Stimulated activated naive B cell treated with anti-CD40 and anti-IgM and Interleukin-4, amounts not matched to agents 10 μg/mL and 1 μg/mL and 100 μg/mL, for 72 hours (primary cell): ENCODE results near the gene SIRT4.
"Not testable (repeated sequence)": the region's sequence is repeated elsewhere in the genome, so short reads cannot be mapped to it uniquely, and the experiment has no call there.

Experiments used
- ATAC-seq, 2 donors: fragments of 150-1000 bp; cut with Tn5 transposase; replicated peaks; 2 replicates each; pipeline ENCODE4 v1.10.0; 2021; ENCODE audit warnings: moderate library complexity in 1 of 2
- DNase-seq: peaks from one replicate; pipeline ENCODE4 v3.0.0; 2021
- H3K27ac Mint-ChIP-seq: one replicate; pipeline ENCODE4 v1.8.0; 2022; ENCODE audit warnings: mild to moderate bottlenecking, mixed read lengths
- H3K27me3 Mint-ChIP-seq, 2 donors: one replicate each; pipeline ENCODE4 v1.8.0; 2022; ENCODE audit warnings: mixed read lengths in 2 of 2
- H3K36me3 Mint-ChIP-seq, 2 donors: one replicate each; pipeline ENCODE4 v1.8.0; 2022; ENCODE audit warnings: mixed read lengths in 2 of 2, mild to moderate bottlenecking in 1 of 2
- H3K4me1 Mint-ChIP-seq, 2 donors: one replicate each; pipeline ENCODE4 v1.8.0; 2022; ENCODE audit warnings: mixed read lengths in 2 of 2, mild to moderate bottlenecking in 1 of 2
- H3K4me3 Mint-ChIP-seq, 2 donors: one replicate each; pipeline ENCODE4 v1.8.0; 2022; ENCODE audit warnings: mild to moderate bottlenecking in 2 of 2, mixed read lengths in 2 of 2, moderate library complexity in 1 of 2
- H3K9me3 Mint-ChIP-seq, 2 donors: one replicate each; pipeline ENCODE4 v1.8.0; 2022; ENCODE audit warnings: mixed read lengths in 2 of 2, mild to moderate bottlenecking in 1 of 2

Gene SIRT4

GRCh38 chr12:120336392-120336791 is 34.3 kb downstream of the SIRT4 start:
- not testable (repeated sequence) for DNase-seq, H3K27ac Mint-ChIP-seq, ATAC-seq, H3K27me3 Mint-ChIP-seq, H3K4me3 Mint-ChIP-seq
- Mint-ChIP-seq H3K9me3 (peaks cover 25 to 26% of the 10 kb centered on the region in 2 donors), H3K4me1 (peaks cover 8 to 12% of the 10 kb centered on the region in 2 donors), H3K36me3 (peaks cover 0 to 12% of the 10 kb centered on the region in 2 donors)

GRCh38 chr12:120337730-120338129 is 35.6 kb downstream of the SIRT4 start:
- Mint-ChIP-seq H3K9me3 (peaks cover 25 to 26% of the 10 kb centered on the region in 2 donors), H3K27ac (peak overlapping the region; percentile 77), H3K27me3 (peaks cover 4 to 9% of the 10 kb centered on the region in 2 donors)

GRCh38 chr12:120339256-120339655 is 37.1 kb downstream of the SIRT4 start:
- Mint-ChIP-seq H3K9me3 (peaks cover 25 to 26% of the 10 kb centered on the region in 2 donors), H3K4me3 (no peak overlapping the region), H3K4me1 (peaks cover 8 to 12% of the 10 kb centered on the region in 2 donors), H3K27ac (no peak overlapping the region), H3K27me3 (peaks cover 9% of the 10 kb centered on the region in 2 donors), H3K36me3 (peaks cover 0 to 12% of the 10 kb centered on the region in 2 donors)
- ATAC-seq, result no peak
- no peak for DNase-seq

More at GRCh38 chr12:120337730-120338129, 35.6 kb downstream of the SIRT4 start:
- Mint-ChIP-seq H3K36me3 (peaks cover 0 to 12% of the 10 kb centered on the region in 2 donors), H3K4me1 (peaks cover 8 to 12% of the 10 kb centered on the region in 2 donors), H3K4me3 (no peak overlapping the region)
- ATAC-seq (no peak), DNase-seq (no peak)

- Mint-ChIP-seq H3K4me3 (no peak overlapping the region), H3K4me1 (no peaks in the 10 kb centered on the region), H3K27me3 (peaks cover 15 to 26% of the 10 kb centered on the region in 2 donors), H3K36me3 (peaks cover 0 to 7% of the 10 kb centered on the region in 2 donors), H3K27ac (no peak overlapping the region), H3K9me3 (peaks cover 12 to 13% of the 10 kb centered on the region in 2 donors)
- DNase-seq (no peak), ATAC-seq (no peak)
These were observed 40.3 kb downstream of the SIRT4 start for GRCh38 chr12:120342175-120343038.

- DNase-seq, result no peak
- H3K4me1 Mint-ChIP-seq, result no peaks in the 10 kb centered on the region
- no peak for ATAC-seq
- peaks cover 0 to under 1% of the 10 kb centered on the region in 2 donors for H3K36me3 Mint-ChIP-seq
- H3K9me3 Mint-ChIP-seq, result peaks cover 6% of the 10 kb centered on the region in 2 donors
- H3K4me3 Mint-ChIP-seq, result no peak overlapping the region
- peaks cover 19 to 30% of the 10 kb centered on the region in 2 donors for H3K27me3 Mint-ChIP-seq
- no peak overlapping the region for H3K27ac Mint-ChIP-seq
These were observed 41.0 kb downstream of the SIRT4 start for GRCh38 chr12:120343039-120343537.

GRCh38 chr12:120343692-120344091 is 41.6 kb downstream of the SIRT4 start:
- no peaks in the 10 kb centered on the region for H3K4me1 Mint-ChIP-seq
- no peak overlapping the region for H3K27ac Mint-ChIP-seq
- H3K4me3 Mint-ChIP-seq, result no peak overlapping the region
- no peak for ATAC-seq
- peaks cover 1 to 2% of the 10 kb centered on the region in 2 donors for H3K9me3 Mint-ChIP-seq
- DNase-seq, result no peak
- H3K27me3 Mint-ChIP-seq, result peaks cover 20 to 33% of the 10 kb centered on the region in 2 donors
- H3K36me3 Mint-ChIP-seq, result no peaks in the 10 kb centered on the region

GRCh38 chr12:120346031-120346430 is 43.9 kb downstream of the SIRT4 start:
- Mint-ChIP-seq H3K9me3 (no peaks in the 10 kb centered on the region), H3K4me1 (no peaks in the 10 kb centered on the region), H3K36me3 (no peaks in the 10 kb centered on the region), H3K4me3 (no peak overlapping the region), H3K27me3 (peaks cover 24 to 46% of the 10 kb centered on the region in 2 donors), H3K27ac (no peak overlapping the region)
- no peak for ATAC-seq
- no peak for DNase-seq

- H3K27ac Mint-ChIP-seq, result peak overlapping the region; percentile 44
- H3K27me3 Mint-ChIP-seq, result peaks cover 26 to 40% of the 10 kb centered on the region in 2 donors
- no peaks in the 10 kb centered on the region for H3K9me3 Mint-ChIP-seq
- H3K36me3 Mint-ChIP-seq, result no peaks in the 10 kb centered on the region
- no peak for ATAC-seq
- H3K4me1 Mint-ChIP-seq, result no peaks in the 10 kb centered on the region
- no peak for DNase-seq
- H3K4me3 Mint-ChIP-seq, result no peak overlapping the region
These were observed 44.6 kb downstream of the SIRT4 start for GRCh38 chr12:120346681-120347080.

GRCh38 chr12:120347766-120348165 is 45.6 kb downstream of the SIRT4 start:
- no peaks in the 10 kb centered on the region for H3K9me3 Mint-ChIP-seq
- no peak for ATAC-seq
- H3K4me1 Mint-ChIP-seq, result no peaks in the 10 kb centered on the region
- no peak overlapping the region for H3K27ac Mint-ChIP-seq
- no peaks in the 10 kb centered on the region for H3K36me3 Mint-ChIP-seq
- no peak for DNase-seq
- H3K4me3 Mint-ChIP-seq, result no peak overlapping the region
- H3K27me3 Mint-ChIP-seq, result peaks cover 31 to 38% of the 10 kb centered on the region in 2 donors

- ATAC-seq (no peak), DNase-seq (no peak)
- H3K4me1 Mint-ChIP-seq, result no peaks in the 10 kb centered on the region
- H3K27me3 Mint-ChIP-seq, result peaks cover 30 to 49% of the 10 kb centered on the region in 2 donors
- no peaks in the 10 kb centered on the region for H3K9me3 Mint-ChIP-seq
- no peak overlapping the region for H3K4me3 Mint-ChIP-seq
- no peak overlapping the region for H3K27ac Mint-ChIP-seq
- no peaks in the 10 kb centered on the region for H3K36me3 Mint-ChIP-seq
These were observed 48.6 kb downstream of the SIRT4 start for GRCh38 chr12:120350576-120351350.

GRCh38 chr12:120352117-120352516 is 50.0 kb downstream of the SIRT4 start:
- H3K4me3 Mint-ChIP-seq, result no peak overlapping the region
- no peaks in the 10 kb centered on the region for H3K36me3 Mint-ChIP-seq
- peaks cover 25 to 44% of the 10 kb centered on the region in 2 donors for H3K27me3 Mint-ChIP-seq
- H3K4me1 Mint-ChIP-seq, result peaks cover 0 to 3% of the 10 kb centered on the region in 2 donors
- no peak overlapping the region for H3K27ac Mint-ChIP-seq
- no peak for ATAC-seq
- no peak for DNase-seq
- no peaks in the 10 kb centered on the region for H3K9me3 Mint-ChIP-seq

- no peak overlapping the region for H3K4me3 Mint-ChIP-seq
- ATAC-seq, result no peak
These were observed 51.0 kb downstream of the SIRT4 start for GRCh38 chr12:120353136-120353535.

GRCh38 chr12:120353556-120354317 is 51.6 kb downstream of the SIRT4 start:
- Mint-ChIP-seq H3K4me3 (no peak overlapping the region), H3K4me1 (peaks cover 0 to 3% of the 10 kb centered on the region in 2 donors), H3K27me3 (peaks cover 32 to 51% of the 10 kb centered on the region in 2 donors), H3K27ac (no peak overlapping the region), H3K36me3 (no peaks in the 10 kb centered on the region), H3K9me3 (no peaks in the 10 kb centered on the region)
- DNase-seq, result no peak
- no peak for ATAC-seq

More at GRCh38 chr12:120353136-120353535, 51.0 kb downstream of the SIRT4 start:
- no peak overlapping the region for H3K27ac Mint-ChIP-seq
- H3K36me3 Mint-ChIP-seq, result no peaks in the 10 kb centered on the region
- peaks cover 31 to 49% of the 10 kb centered on the region in 2 donors for H3K27me3 Mint-ChIP-seq
- DNase-seq, result no peak
- peaks cover 0 to 3% of the 10 kb centered on the region in 2 donors for H3K4me1 Mint-ChIP-seq
- H3K9me3 Mint-ChIP-seq, result no peaks in the 10 kb centered on the region
